SU-DHL-6 (cell line): ENCODE data around the gene TGM3.

ENCODE experiments used
- H2AFZ ChIP-seq: fragments of 200-600 bp; sonication (generic); 2 replicates; pipeline ENCODE4 v1.6.1; 2014; ENCODE audit warnings: low read depth, mild to moderate bottlenecking, moderate library complexity, mixed read lengths, antibody characterized with exemption, low read length; ENCODE audit not compliant: severe bottlenecking
- H3F3A ChIP-seq: fragments of 200-600 bp; shearing (Covaris generic); 2 replicates; pipeline ENCODE4 v1.6.0; 2016; ENCODE audit warnings: antibody characterized with exemption, mild to moderate bottlenecking; ENCODE audit not compliant: insufficient read depth
- H3K27ac ChIP-seq: fragments of 200-600 bp; sonication (generic); 2 replicates; pipeline ENCODE4 v1.5.1; 2016; ENCODE audit warnings: low read depth, mild to moderate bottlenecking, low read length, moderate library complexity, mixed read lengths
- H3K27me3 ChIP-seq: fragments of 200-600 bp; sonication (generic), shearing (Covaris generic); 2 replicates; pipeline ENCODE4 v1.6.0; 2014; ENCODE audit warnings: mild to moderate bottlenecking, low read length
- H3K36me3 ChIP-seq: fragments of 200-600 bp; sonication (generic); 2 replicates; pipeline ENCODE4 v1.6.1; 2014; ENCODE audit warnings: mild to moderate bottlenecking, low read length, mixed read lengths
- H3K4me2 ChIP-seq: fragments of 300-600, 200-600 bp; shearing (Covaris generic), sonication (generic); 2 replicates; pipeline ENCODE4 v1.6.0; 2014; ENCODE audit warnings: low read length, low read depth, mild to moderate bottlenecking; ENCODE audit not compliant: poor library complexity, severe bottlenecking
- H3K4me3 ChIP-seq: fragments of 200-600 bp; sonication (generic); 2 replicates; pipeline ENCODE4 v1.5.1; 2014; ENCODE audit warnings: antibody characterized with exemption, low read length, mild to moderate bottlenecking, mixed read lengths; ENCODE audit not compliant: insufficient read depth, poor library complexity, severe bottlenecking
- H3K79me2 ChIP-seq: fragments of 200-600 bp; sonication (generic); 2 replicates; pipeline ENCODE4 v1.6.1; 2014; ENCODE audit warnings: mild to moderate bottlenecking, low read length, moderate library complexity; ENCODE audit not compliant: insufficient read depth
- H3K9ac ChIP-seq: fragments of 200-600 bp; sonication (generic); 2 replicates; pipeline ENCODE4 v1.7.0; 2014; ENCODE audit warnings: mild to moderate bottlenecking, low read length
- H3K9me2 ChIP-seq: fragments of 200-600 bp; sonication (generic); replicated peaks from 2 replicates; pipeline ENCODE4 v1.6.1; 2014; ENCODE audit warnings: low read length; ENCODE audit not compliant: insufficient read depth
- H3K9me3 ChIP-seq: fragments of 200-600 bp; sonication (generic); 2 replicates; pipeline ENCODE4 v1.6.1; 2014; ENCODE audit warnings: low read length, mixed read lengths; ENCODE audit not compliant: insufficient read depth
- H4K20me1 ChIP-seq: fragments of 200-600 bp; sonication (generic); 2 replicates; pipeline ENCODE4 v1.6.1; 2014; ENCODE audit warnings: low read depth, mild to moderate bottlenecking, antibody characterized with exemption, low read length, moderate library complexity, mixed read lengths
- EZH2phosphoT487 ChIP-seq: fragments of 200-600 bp; sonication (generic), shearing (Covaris generic); conservative IDR thresholded peaks from 2 replicates; pipeline ENCODE4 v1.6.1; 2018; ENCODE audit warnings: mild to moderate bottlenecking, antibody characterized with exemption, low read length, moderate library complexity, mixed read lengths
- TF ChIP-seq, protein P1 (sequence below): fragments of 200-600 bp; sonication (generic); IDR thresholded peaks from one replicate; pipeline ENCODE4 v1.5.1; 2017; ENCODE audit warnings: antibody characterized with exemption, mild to moderate bottlenecking, low read length, moderate library complexity; ENCODE audit not compliant: insufficient read depth, poor library complexity, severe bottlenecking

The TGM3 gene

DNA sequence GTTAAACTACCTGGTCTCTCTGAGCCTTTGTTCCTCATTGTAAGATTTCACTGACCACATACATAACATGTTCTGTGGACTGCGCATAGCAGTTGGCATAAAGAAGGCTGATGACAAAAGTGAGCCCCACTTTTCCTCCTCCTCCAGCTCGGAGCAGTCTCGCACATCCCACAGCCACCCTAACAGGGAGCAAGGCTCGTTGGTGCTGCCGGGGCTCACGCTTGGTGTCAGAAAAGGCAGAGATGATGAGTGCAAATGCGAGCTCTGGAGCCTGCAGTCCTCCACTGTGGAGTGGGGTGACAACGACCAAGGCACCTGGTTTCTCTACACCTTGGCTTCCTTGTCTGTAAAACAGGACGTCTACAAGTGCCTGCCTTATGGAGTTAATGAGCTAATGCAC lies 9.7 kb downstream of the TGM3 start:
- no peak overlapping the region for H3K4me3 ChIP-seq

DNA sequence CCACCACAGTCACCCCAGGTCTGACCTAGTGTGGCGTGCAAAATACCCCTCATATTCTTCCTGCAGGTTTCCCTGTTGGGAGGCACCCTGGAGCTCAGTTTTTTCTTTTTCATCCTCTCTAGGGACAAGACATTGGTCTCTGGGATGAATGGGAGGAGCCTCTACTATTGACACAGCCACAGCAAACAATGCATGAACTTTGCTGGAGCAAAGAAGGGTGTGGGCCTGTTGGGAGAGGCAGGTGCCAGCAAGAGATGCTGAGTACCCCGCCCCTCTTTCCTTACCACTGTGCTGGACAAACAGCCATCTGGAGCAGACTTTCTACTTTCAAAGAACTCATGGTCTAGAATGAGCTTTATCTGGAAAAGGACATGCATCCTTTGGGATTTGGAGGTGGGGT lies 10.1 kb downstream of the TGM3 start:
- Histone ChIP-seq H2AFZ (no peak overlapping the region), H3K9ac (no peak overlapping the region), H3K4me2 (no peak overlapping the region), H3K27me3 (no peaks in the 10 kb centered on the region), H3K79me2 (no peaks in the 10 kb centered on the region), H3K4me3 (no peak overlapping the region), H4K20me1 (no peaks in the 10 kb centered on the region), H3F3A (no peaks in the 10 kb centered on the region), H3K9me3 (no peaks in the 10 kb centered on the region), H3K36me3 (no peaks in the 10 kb centered on the region), H3K27ac (no peak overlapping the region), H3K9me2 (no peaks in the 10 kb centered on the region)
- TF ChIP-seq EZH2phosphoT487 = no peak

More for the DNA sequence above, 9.7 kb downstream of the TGM3 start:
- no peaks in the 10 kb centered on the region for H3K9me2 ChIP-seq
- no peak overlapping the region for H2AFZ ChIP-seq
- no peaks in the 10 kb centered on the region for H3K9me3 ChIP-seq
- H3K27ac ChIP-seq = no peak overlapping the region
- H4K20me1 ChIP-seq = no peaks in the 10 kb centered on the region
- H3K4me2 ChIP-seq = no peak overlapping the region
- TF ChIP-seq, protein P1, sequence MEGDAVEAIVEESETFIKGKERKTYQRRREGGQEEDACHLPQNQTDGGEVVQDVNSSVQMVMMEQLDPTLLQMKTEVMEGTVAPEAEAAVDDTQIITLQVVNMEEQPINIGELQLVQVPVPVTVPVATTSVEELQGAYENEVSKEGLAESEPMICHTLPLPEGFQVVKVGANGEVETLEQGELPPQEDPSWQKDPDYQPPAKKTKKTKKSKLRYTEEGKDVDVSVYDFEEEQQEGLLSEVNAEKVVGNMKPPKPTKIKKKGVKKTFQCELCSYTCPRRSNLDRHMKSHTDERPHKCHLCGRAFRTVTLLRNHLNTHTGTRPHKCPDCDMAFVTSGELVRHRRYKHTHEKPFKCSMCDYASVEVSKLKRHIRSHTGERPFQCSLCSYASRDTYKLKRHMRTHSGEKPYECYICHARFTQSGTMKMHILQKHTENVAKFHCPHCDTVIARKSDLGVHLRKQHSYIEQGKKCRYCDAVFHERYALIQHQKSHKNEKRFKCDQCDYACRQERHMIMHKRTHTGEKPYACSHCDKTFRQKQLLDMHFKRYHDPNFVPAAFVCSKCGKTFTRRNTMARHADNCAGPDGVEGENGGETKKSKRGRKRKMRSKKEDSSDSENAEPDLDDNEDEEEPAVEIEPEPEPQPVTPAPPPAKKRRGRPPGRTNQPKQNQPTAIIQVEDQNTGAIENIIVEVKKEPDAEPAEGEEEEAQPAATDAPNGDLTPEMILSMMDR = no peak
- TF ChIP-seq EZH2phosphoT487 = no peak
- H3F3A ChIP-seq = no peaks in the 10 kb centered on the region
- no peaks in the 10 kb centered on the region for H3K36me3 ChIP-seq
- no peaks in the 10 kb centered on the region for H3K79me2 ChIP-seq
- H3K9ac ChIP-seq = no peak overlapping the region
- H3K27me3 ChIP-seq = no peaks in the 10 kb centered on the region

DNA sequence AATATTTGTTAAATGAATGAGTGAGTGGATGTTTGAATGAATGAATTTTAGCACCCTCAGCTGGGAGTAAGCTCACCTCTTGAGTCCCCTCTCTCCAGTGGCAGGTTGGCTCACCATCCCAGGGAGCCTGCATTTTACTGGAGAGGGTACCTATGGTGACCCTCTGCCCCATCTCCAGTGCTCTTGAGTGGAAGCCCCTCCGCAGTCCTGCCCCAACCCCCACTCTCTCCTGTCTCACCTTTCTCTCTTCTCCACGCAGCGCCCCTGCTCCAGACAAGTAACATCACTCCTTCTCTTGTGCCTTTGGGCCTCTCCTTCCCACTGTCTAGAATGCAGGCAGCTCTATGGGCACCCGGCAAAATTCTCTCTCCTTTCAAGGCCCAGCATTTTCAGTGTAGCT lies 11.3 kb downstream of the TGM3 start:
- Histone ChIP-seq H3K9me2 (no peaks in the 10 kb centered on the region), H3K4me3 (no peak overlapping the region), H4K20me1 (no peaks in the 10 kb centered on the region), H3K36me3 (no peaks in the 10 kb centered on the region), H3F3A (no peaks in the 10 kb centered on the region), H2AFZ (no peak overlapping the region), H3K4me2 (no peak overlapping the region), H3K9ac (no peak overlapping the region), H3K79me2 (no peaks in the 10 kb centered on the region), H3K27ac (no peak overlapping the region), H3K9me3 (no peaks in the 10 kb centered on the region), H3K27me3 (no peaks in the 10 kb centered on the region)
- TF ChIP-seq, protein P1 = no peak
- no peak for TF ChIP-seq EZH2phosphoT487

DNA sequence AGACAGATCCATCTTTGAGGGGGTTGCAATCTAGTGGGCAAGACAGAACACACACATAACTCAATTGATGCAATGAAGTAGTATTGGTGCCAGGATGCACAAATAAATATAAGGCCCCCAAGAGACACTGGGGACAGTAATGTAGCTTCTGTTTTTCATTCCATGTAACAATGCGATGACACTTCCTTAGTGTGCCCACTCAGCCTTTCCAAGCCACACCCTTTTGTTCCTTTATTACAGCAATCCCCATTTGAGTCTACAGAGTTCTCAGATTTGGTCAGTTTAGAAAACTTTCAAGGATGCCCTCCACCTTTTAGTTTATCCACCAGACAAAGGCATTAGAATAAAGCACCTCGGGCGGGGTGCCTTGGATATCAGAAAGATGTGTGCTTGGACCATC lies 15.5 kb downstream of the TGM3 start:
- Histone ChIP-seq H3K9me3 (no peaks in the 10 kb centered on the region), H3K79me2 (no peaks in the 10 kb centered on the region), H3K4me2 (no peak overlapping the region), H3K27me3 (no peaks in the 10 kb centered on the region), H3F3A (no peaks in the 10 kb centered on the region), H4K20me1 (no peaks in the 10 kb centered on the region), H3K9me2 (no peaks in the 10 kb centered on the region), H3K27ac (no peak overlapping the region), H3K36me3 (no peaks in the 10 kb centered on the region), H2AFZ (no peak overlapping the region), H3K9ac (no peak overlapping the region), H3K4me3 (no peak overlapping the region)
- no peak for TF ChIP-seq EZH2phosphoT487
- TF ChIP-seq, protein P1 = no peak
